K562 (cell line): Measurements from ENCODE around the gene STAB1. TPM values are rescaled to one million over a fixed set of nuclear protein-coding genes. Genes with fewer than 3 reads are reported as not detected.

ENCODE experiments used
- ATAC-seq: fragments of 200-7000 bp; cut with Tn5 transposase; 3 replicates; pipeline ENCODE4 v1.9.1; 2020; ENCODE audit warnings: moderate library complexity
- BruUV-seq: library from RNA; stranded (reverse); fragments of 400-500 nt; replicated peaks from 2 replicates; lab custom pipeline; 2021; lab: Mats Ljungman, UMichigan
- CTCF ChIA-PET: fragments of 300-600 bp; formaldehyde crosslinking; extraction: SDS; loops from one replicate; lab custom pipeline; 2021; ENCODE audit warnings: low intra/inter-chr PET ratio; lab: Yijun Ruan, JAX
- POLR2A ChIA-PET: fragments of 300-600, 350-650 bp; sonication (Branson Sonifier 250); formaldehyde crosslinking; extraction: SDS; loops from one replicate; lab custom pipeline; 2021; ENCODE audit warnings: antibody characterized with exemption, inconsistent platforms; lab: Yijun Ruan, JAX
- DNase-seq, 4 experiments: peaks; one replicate each; pipeline versions ENCODE4 v3.0.0 to v3.0.0-alpha.2; 2011 to 2018; ENCODE audit warnings: low spot score in 3 of 4, mixed read lengths in 3 of 4; ENCODE audit errors: extremely low read depth in 1 of 4
- FAIRE-seq: peaks from 2 replicates; lab custom pipeline; 2011; peaks lifted over from hg19 to GRCh38; lab: Jason Lieb, UNC
- H2AFZ ChIP-seq: 2 replicates; pipeline ENCODE4 v1.6.0; 2011; ENCODE audit warnings: low read depth, low read length, control low read depth, inconsistent platforms
- H3K27ac ChIP-seq: fragments of 200-600 bp; 3 replicates; pipeline ENCODE4 v1.8.0; 2011; ENCODE audit warnings: low read depth, mild to moderate bottlenecking, control low read depth, inconsistent platforms, low read length, moderate library complexity, mixed read lengths; ENCODE audit errors: extremely low read depth
- H3K27me3 ChIP-seq, 2 experiments: fragments of 300-600 bp in 1 of 2; 2 replicates in 1 of 2; 3 replicates in 1 of 2; pipeline versions ENCODE4 v1.6.0 to v1.8.0; 2011; ENCODE audit warnings: inconsistent platforms in 2 of 2, low read length in 2 of 2, mild to moderate bottlenecking in 1 of 2, mixed read lengths in 1 of 2, moderate library complexity in 1 of 2; ENCODE audit not compliant: control insufficient read depth in 2 of 2, insufficient read depth in 2 of 2
- H3K36me3 ChIP-seq: fragments of 300-600 bp; 3 replicates; pipeline ENCODE4 v1.8.0; 2011; ENCODE audit warnings: mild to moderate bottlenecking, low read length, inconsistent platforms; ENCODE audit not compliant: control insufficient read depth, insufficient read depth
- H3K4me1 ChIP-seq, 2 experiments: fragments of 200-600 bp in 1 of 2; replicated peaks in 1 of 2; 2 replicates in 1 of 2; 3 replicates in 1 of 2; pipeline versions ENCODE4 v1.5.1 to v1.8.0; 2011; ENCODE audit warnings: inconsistent platforms in 2 of 2, low read length in 2 of 2, mild to moderate bottlenecking in 1 of 2, mixed read lengths in 1 of 2, moderate library complexity in 1 of 2; ENCODE audit not compliant: control insufficient read depth in 2 of 2, insufficient read depth in 2 of 2
- H3K4me2 ChIP-seq: 2 replicates; pipeline ENCODE4 v1.6.1; 2011; ENCODE audit warnings: low read length, control low read depth, inconsistent platforms, mixed read lengths; ENCODE audit not compliant: insufficient read depth
- H3K4me3 ChIP-seq: fragments of 200-600 bp; sonication (generic), shearing (Covaris generic); 2 replicates; pipeline ENCODE4 v1.5.1; 2016; ENCODE audit warnings: control low read depth, inconsistent platforms
- H3K79me2 ChIP-seq: fragments of 200-600 bp; 3 replicates; pipeline ENCODE4 v1.8.0; 2011; ENCODE audit warnings: low read length, inconsistent platforms; ENCODE audit not compliant: control insufficient read depth, insufficient read depth
- H3K9ac ChIP-seq, 2 experiments: 2 replicates each; pipeline versions ENCODE4 v1.6.0 to v1.6.1; 2011; ENCODE audit warnings: low read depth in 2 of 2, low read length in 2 of 2, control low read depth in 1 of 2, inconsistent platforms in 1 of 2, mild to moderate bottlenecking in 1 of 2, mixed read lengths in 1 of 2; ENCODE audit not compliant: insufficient read depth in 1 of 2
- H3K9me1 ChIP-seq: one replicate; pipeline ENCODE4 v1.6.0; 2011; ENCODE audit warnings: inconsistent platforms, mild to moderate bottlenecking, low read length, moderate library complexity; ENCODE audit not compliant: control insufficient read depth, insufficient read depth
- H3K9me3 ChIP-seq: replicated peaks from 2 replicates; pipeline ENCODE4 v1.5.1; 2011; ENCODE audit warnings: low read depth, low read length, inconsistent platforms; ENCODE audit not compliant: control insufficient read depth, insufficient read depth
- H4K20me1 ChIP-seq: replicated peaks from 2 replicates; pipeline ENCODE4 v1.6.1; 2011; ENCODE audit warnings: low read length, inconsistent platforms, mixed read lengths; ENCODE audit not compliant: control insufficient read depth, insufficient read depth
- HDAC8 ChIP-seq: fragments of 450-650 bp; IDR thresholded peaks from 2 replicates; pipeline ENCODE4 v1.6.1; 2016; ENCODE audit warnings: mild to moderate bottlenecking, missing genetic modification characterization, moderate library complexity, missing compliant biosample characterization
- POLR2G ChIP-seq: fragments of 200-400 bp; formaldehyde crosslinking; IDR thresholded peaks from 2 replicates; pipeline ENCODE4 v1.6.1; 2017; ENCODE audit warnings: low read depth, mild to moderate bottlenecking, antibody characterized with exemption, low read length, moderate library complexity
- WGBS: fragments of 100-300 bp; shearing (Covaris generic); methylation state at CpG from one replicate; pipeline ENCODE4 v1.1.6; 2016; ENCODE audit warnings: low coverage, mixed read lengths; ENCODE audit not compliant: insufficient coverage; ENCODE audit errors: missing lambda C conversion rate; 5-methylcytosine and 5-hydroxymethylcytosine counted together
- in situ Hi-C: fragments of 300-500 bp; cut with MboI; formaldehyde crosslinking; loops from 4 replicates; pipeline ENCODE4 v1.15.0; 2018; ENCODE audit warnings: inconsistent platforms, mixed read lengths
- intact Hi-C: fragments of 100-400 bp; cut with micrococcal nuclease; formaldehyde crosslinking; loops from 2 replicates; pipeline ENCODE4 v1.14.2; 2022
- polyA plus RNA-seq, 8 experiments: library from polyadenylated mRNA; depleted of rRNA in 4 of 8; stranded (reverse) in 5 of 8; unstranded in 3 of 8; fragments of >200 nt; fragmentation: Nextera tagmentation in 2 of 8; fragmentation: Illumina TruSeq in 1 of 8; extraction: Ambion mirVana in 2 of 8; extraction: Trizol in 1 of 8; gene quantifications; 2 replicates each; pipeline versions ENCODE4 v1.2.1 to v1.2.3, GENCODE V29; 2011 to 2014; ENCODE audit warnings: inconsistent platforms in 1 of 8, missing spikeins in 1 of 8
- total RNA-seq, 7 experiments: library from RNA; depleted of rRNA in 6 of 7; stranded (reverse); fragments of >200 nt in 6 of 7; fragmentation: Illumina TruSeq in 2 of 7; extraction: Trizol in 2 of 7; gene quantifications; 2 replicates each; pipeline versions ENCODE4 v1.2.1 to v1.2.3, GENCODE V29; 2011 to 2021; ENCODE audit warnings: low replicate concordance in 1 of 7

Gene STAB1
- total and polyA plus RNA-seq, 9 of the 15 experiments (the other 6 are each of a cell fraction or from before 2014, with no cell fraction given), result 0.20 to 3.9 (median 1.2) TPM

GRCh38 chr3:52528586-52529375, 33.6 kb downstream of the STAB1 start:
- 96% methylated on average over 6 of the region's 25 CpGs for WGBS
- POLR2A ChIA-PET, result no interaction called here

More at GRCh38 chr3:52528586-52529375, 33.6 kb downstream of the STAB1 start:
- CTCF ChIA-PET, result no interaction called here
- Histone ChIP-seq H4K20me1 (peaks cover 12% of the 10 kb centered on the region; the same call in 1 of the 2 replicates), H3K4me3 (no peak overlapping the region), H3K36me3 (peaks cover 82% of the 10 kb centered on the region; the same call in 2 of the 3 replicates), H3K9me3 (no peaks in the 10 kb centered on the region), H3K4me1 (peaks cover 12 to 59% of the 10 kb centered on the region in 2 experiments), H3K27me3 (no peaks in the 10 kb centered on the region), H3K27ac (no peak overlapping the region), H3K9ac (peak overlapping the region in 1 of 2 experiments; percentile 35; a peak in 2 of 4 replicates), H2AFZ (no peak overlapping the region), H3K4me2 (no peak overlapping the region), H3K79me2 (peaks cover 45% of the 10 kb centered on the region), H3K9me1 (peaks cover 17% of the 10 kb centered on the region)
- DNase-seq (no peak), ATAC-seq (no peak), FAIRE-seq (no peak)
- TF ChIP-seq HDAC8 (tag), result no peak
- TF ChIP-seq POLR2G, result peak; percentile 37; the same call in 1 of the 2 replicates
- no TSS peak for BruUV-seq
- in situ Hi-C loops (no loop called here), intact Hi-C loops (no loop called here)
